C4-2B (cell line): ENCODE results near the gene CNTNAP5.

Experiments
- ZFX ChIP-seq: fragments of 450-650 bp; IDR thresholded peaks from 2 replicates; pipeline ENCODE4 v1.6.1; 2017
- TF ChIP-seq, protein P1 (sequence below): fragments of 450-650 bp; conservative IDR thresholded peaks from 2 replicates; pipeline ENCODE4 v1.5.1; 2017; ENCODE audit warnings: mild to moderate bottlenecking

DNA sequence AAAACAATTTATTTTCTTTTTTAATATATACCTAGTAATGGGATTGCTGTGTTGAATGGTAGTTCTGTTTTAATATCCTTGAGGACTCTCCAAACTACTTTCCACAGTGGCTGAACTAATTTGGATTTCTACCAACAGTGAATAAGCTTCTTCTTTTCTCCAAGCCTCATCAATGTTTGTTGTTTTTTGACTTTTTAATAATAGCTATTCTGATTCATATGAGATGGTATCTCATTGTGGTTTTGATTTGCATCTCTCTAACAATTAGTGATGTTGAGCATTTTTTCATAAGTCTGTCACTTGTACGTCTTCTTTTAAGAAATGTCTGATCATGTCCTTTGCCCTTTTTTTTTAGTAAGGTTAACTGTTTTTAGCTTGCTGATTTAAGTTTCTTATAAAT lies 863.3 kb downstream of the CNTNAP5 start:
- TF ChIP-seq, protein P1, sequence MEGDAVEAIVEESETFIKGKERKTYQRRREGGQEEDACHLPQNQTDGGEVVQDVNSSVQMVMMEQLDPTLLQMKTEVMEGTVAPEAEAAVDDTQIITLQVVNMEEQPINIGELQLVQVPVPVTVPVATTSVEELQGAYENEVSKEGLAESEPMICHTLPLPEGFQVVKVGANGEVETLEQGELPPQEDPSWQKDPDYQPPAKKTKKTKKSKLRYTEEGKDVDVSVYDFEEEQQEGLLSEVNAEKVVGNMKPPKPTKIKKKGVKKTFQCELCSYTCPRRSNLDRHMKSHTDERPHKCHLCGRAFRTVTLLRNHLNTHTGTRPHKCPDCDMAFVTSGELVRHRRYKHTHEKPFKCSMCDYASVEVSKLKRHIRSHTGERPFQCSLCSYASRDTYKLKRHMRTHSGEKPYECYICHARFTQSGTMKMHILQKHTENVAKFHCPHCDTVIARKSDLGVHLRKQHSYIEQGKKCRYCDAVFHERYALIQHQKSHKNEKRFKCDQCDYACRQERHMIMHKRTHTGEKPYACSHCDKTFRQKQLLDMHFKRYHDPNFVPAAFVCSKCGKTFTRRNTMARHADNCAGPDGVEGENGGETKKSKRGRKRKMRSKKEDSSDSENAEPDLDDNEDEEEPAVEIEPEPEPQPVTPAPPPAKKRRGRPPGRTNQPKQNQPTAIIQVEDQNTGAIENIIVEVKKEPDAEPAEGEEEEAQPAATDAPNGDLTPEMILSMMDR, result no peak
- no peak for TF ChIP-seq ZFX
